Stimulated activated CD4-positive, alpha-beta T cell treated with anti-CD3 and anti-CD28 coated beads, Interleukin-1b, Interleukin-23, amount 100 ng/mL, for 48 hours (primary cell): ENCODE data around the gene CALCR.

ENCODE experiments used
- DNase-seq: peaks from one replicate; pipeline ENCODE4 v3.0.0-alpha.2; 2020

The CALCR gene

GRCh38 chr7:93442478-93443224 lies 131.9 kb downstream of the CALCR start:
- DNase-seq: peak; percentile 15

GRCh38 chr7:93435791-93436190 lies 138.7 kb downstream of the CALCR start:
- no peak for DNase-seq

GRCh38 chr7:93432130-93432529 lies 142.4 kb downstream of the CALCR start:
- no peak for DNase-seq

GRCh38 chr7:93430917-93431588 lies 143.5 kb downstream of the CALCR start:
- DNase-seq: no peak

- DNase-seq: no peak
Measured at GRCh38 chr7:93429563-93429962, 145.0 kb downstream of the CALCR start.

GRCh38 chr7:93427107-93427506 lies 147.4 kb downstream of the CALCR start:
- no peak for DNase-seq

- DNase-seq: no peak
Measured at GRCh38 chr7:93426155-93426696, 148.3 kb downstream of the CALCR start.

GRCh38 chr7:93414574-93414973 lies 159.9 kb downstream of the CALCR start:
- DNase-seq: no peak

- no peak for DNase-seq
Measured at GRCh38 chr7:93409324-93409723, 165.2 kb downstream of the CALCR start.

GRCh38 chr7:93407239-93407638 lies 167.3 kb downstream of the CALCR start:
- DNase-seq: no peak

GRCh38 chr7:93402944-93403343 lies 171.6 kb downstream of the CALCR start:
- DNase-seq: no peak

GRCh38 chr7:93399642-93400041 lies 174.9 kb downstream of the CALCR start:
- DNase-seq: no peak

GRCh38 chr7:93392984-93393383 lies 181.5 kb downstream of the CALCR start:
- DNase-seq: no peak

GRCh38 chr7:93390660-93391059 lies 183.9 kb downstream of the CALCR start:
- DNase-seq: no peak

- DNase-seq: no peak
Measured at GRCh38 chr7:93382362-93382761, 192.2 kb downstream of the CALCR start.

- DNase-seq: no peak
Measured at GRCh38 chr7:93378131-93378760, 196.3 kb downstream of the CALCR start.

GRCh38 chr7:93375603-93376002 lies 198.9 kb downstream of the CALCR start:
- DNase-seq: no peak
